Stimulated activated effector memory CD8-positive, alpha-beta T cell treated with anti-CD3 and anti-CD28 coated beads, Interleukin-12 subunit alpha, Interleukin-12 subunit beta, amount 100 ng/mL, for 72 hours (primary cell): ENCODE results near the gene FAM153A.
"Not testable (repeated sequence)": the region's sequence is repeated elsewhere in the genome, so short reads cannot be mapped to it uniquely, and the experiment has no call there.

Experiments used
- ATAC-seq: fragments of 150-1000 bp; cut with Tn5 transposase; 2 replicates; pipeline ENCODE4 v1.10.0; 2021
- DNase-seq, 2 donors: peaks; one replicate each; pipeline ENCODE4 v3.0.0; 2021 to 2022; ENCODE audit warnings: low spot score in 2 of 2
- H3K27ac Mint-ChIP-seq: one replicate; pipeline ENCODE4 v1.8.0; 2022; ENCODE audit warnings: mild to moderate bottlenecking, mixed read lengths
- H3K36me3 Mint-ChIP-seq: one replicate; pipeline ENCODE4 v1.8.0; 2022; ENCODE audit warnings: mild to moderate bottlenecking, mixed read lengths
- H3K4me1 Mint-ChIP-seq: one replicate; pipeline ENCODE4 v1.8.0; 2022; ENCODE audit warnings: mixed read lengths
- H3K4me3 Mint-ChIP-seq: one replicate; pipeline ENCODE4 v1.8.0; 2022; ENCODE audit warnings: mild to moderate bottlenecking, mixed read lengths
- H3K9me3 Mint-ChIP-seq: one replicate; pipeline ENCODE4 v1.8.0; 2022; ENCODE audit warnings: mixed read lengths

Gene FAM153A

GRCh38 chr5:177782169-177782568 is 530 bp downstream of the FAM153A start:
- H3K27ac Mint-ChIP-seq, H3K9me3 Mint-ChIP-seq, H3K4me1 Mint-ChIP-seq, H3K36me3 Mint-ChIP-seq, ATAC-seq, H3K4me3 Mint-ChIP-seq, DNase-seq: not testable (repeated sequence)

- H3K36me3 Mint-ChIP-seq, H3K4me1 Mint-ChIP-seq, H3K4me3 Mint-ChIP-seq, DNase-seq, H3K9me3 Mint-ChIP-seq, ATAC-seq, H3K27ac Mint-ChIP-seq: not testable (repeated sequence)
Measured at GRCh38 chr5:177771206-177771605, 11.5 kb downstream of the FAM153A start.

- not testable (repeated sequence) for ATAC-seq, H3K27ac Mint-ChIP-seq, H3K4me1 Mint-ChIP-seq, H3K4me3 Mint-ChIP-seq, DNase-seq, H3K36me3 Mint-ChIP-seq, H3K9me3 Mint-ChIP-seq
Measured at GRCh38 chr5:177770646-177771045, 12.1 kb downstream of the FAM153A start.

- not testable (repeated sequence) for DNase-seq, H3K36me3 Mint-ChIP-seq, H3K9me3 Mint-ChIP-seq, H3K4me1 Mint-ChIP-seq, ATAC-seq, H3K4me3 Mint-ChIP-seq, H3K27ac Mint-ChIP-seq
Measured at GRCh38 chr5:177763737-177764508, 18.8 kb downstream of the FAM153A start.

GRCh38 chr5:177760954-177761353 is 21.7 kb downstream of the FAM153A start:
- ATAC-seq, H3K4me1 Mint-ChIP-seq, H3K36me3 Mint-ChIP-seq, DNase-seq, H3K4me3 Mint-ChIP-seq, H3K27ac Mint-ChIP-seq, H3K9me3 Mint-ChIP-seq: not testable (repeated sequence)

- H3K27ac Mint-ChIP-seq, H3K4me1 Mint-ChIP-seq, H3K36me3 Mint-ChIP-seq, H3K4me3 Mint-ChIP-seq, ATAC-seq, H3K9me3 Mint-ChIP-seq, DNase-seq: not testable (repeated sequence)
Measured at GRCh38 chr5:177747354-177747753, 35.3 kb downstream of the FAM153A start.

- not testable (repeated sequence) for H3K36me3 Mint-ChIP-seq, H3K4me1 Mint-ChIP-seq, ATAC-seq, H3K27ac Mint-ChIP-seq, H3K4me3 Mint-ChIP-seq, DNase-seq, H3K9me3 Mint-ChIP-seq
Measured at GRCh38 chr5:177724858-177725257, 57.8 kb downstream of the FAM153A start.

- not testable (repeated sequence) for H3K36me3 Mint-ChIP-seq, DNase-seq, ATAC-seq, H3K4me1 Mint-ChIP-seq, H3K4me3 Mint-ChIP-seq, H3K9me3 Mint-ChIP-seq, H3K27ac Mint-ChIP-seq
Measured at GRCh38 chr5:177723831-177724485, 58.7 kb downstream of the FAM153A start.

GRCh38 chr5:177722829-177723228 is 59.9 kb downstream of the FAM153A start:
- not testable (repeated sequence) for H3K9me3 Mint-ChIP-seq, ATAC-seq, H3K4me1 Mint-ChIP-seq, H3K36me3 Mint-ChIP-seq, H3K4me3 Mint-ChIP-seq, H3K27ac Mint-ChIP-seq, DNase-seq

GRCh38 chr5:177719989-177720388 is 62.7 kb downstream of the FAM153A start:
- H3K4me1 Mint-ChIP-seq, H3K4me3 Mint-ChIP-seq: not testable (repeated sequence)

GRCh38 chr5:177715423-177715822 is 67.3 kb downstream of the FAM153A start:
- H3K9me3 Mint-ChIP-seq, H3K36me3 Mint-ChIP-seq, ATAC-seq, H3K4me3 Mint-ChIP-seq, DNase-seq, H3K4me1 Mint-ChIP-seq, H3K27ac Mint-ChIP-seq: not testable (repeated sequence)

More at GRCh38 chr5:177719989-177720388, 62.7 kb downstream of the FAM153A start:
- not testable (repeated sequence) for DNase-seq, H3K27ac Mint-ChIP-seq, H3K36me3 Mint-ChIP-seq, H3K9me3 Mint-ChIP-seq, ATAC-seq

- H3K36me3 Mint-ChIP-seq, H3K4me3 Mint-ChIP-seq, H3K27ac Mint-ChIP-seq, DNase-seq, H3K4me1 Mint-ChIP-seq, H3K9me3 Mint-ChIP-seq, ATAC-seq: not testable (repeated sequence)
Measured at GRCh38 chr5:177696100-177696499, 86.6 kb downstream of the FAM153A start.

GRCh38 chr5:177695356-177695930 is 87.3 kb downstream of the FAM153A start:
- not testable (repeated sequence) for H3K36me3 Mint-ChIP-seq, H3K4me1 Mint-ChIP-seq, H3K4me3 Mint-ChIP-seq, H3K9me3 Mint-ChIP-seq, DNase-seq, H3K27ac Mint-ChIP-seq, ATAC-seq

GRCh38 chr5:177694518-177694835 is 88.2 kb downstream of the FAM153A start:
- not testable (repeated sequence) for DNase-seq, H3K4me1 Mint-ChIP-seq, H3K36me3 Mint-ChIP-seq, ATAC-seq, H3K4me3 Mint-ChIP-seq, H3K9me3 Mint-ChIP-seq, H3K27ac Mint-ChIP-seq

- not testable (repeated sequence) for H3K36me3 Mint-ChIP-seq, H3K4me1 Mint-ChIP-seq, H3K4me3 Mint-ChIP-seq, H3K27ac Mint-ChIP-seq, DNase-seq, ATAC-seq, H3K9me3 Mint-ChIP-seq
Measured at GRCh38 chr5:177693671-177694517, 88.8 kb downstream of the FAM153A start.
